Neural progenitor cell (in vitro differentiated cells): ENCODE data around the gene RSF1. TPM values are rescaled to one million over a fixed set of nuclear protein-coding genes. Genes with fewer than 3 reads are reported as not detected.

Experiments
- DNase-seq: peaks from one replicate; pipeline ENCODE4 v3.0.0-alpha.2; 2016; ENCODE audit warnings: low spot score
- H2AFZ ChIP-seq: fragments of 200-600 bp; sonication (generic); replicated peaks from 2 replicates; pipeline ENCODE4 v1.6.1; 2016; ENCODE audit warnings: antibody characterized with exemption
- H3F3A ChIP-seq: fragments of 200-600 bp; sonication (generic); 2 replicates; pipeline ENCODE4 v1.6.1; 2016; ENCODE audit warnings: antibody characterized with exemption, low read depth
- H3K27ac ChIP-seq: fragments of 200-600 bp; sonication (generic); 2 replicates; pipeline ENCODE4 v1.5.1; 2016; ENCODE audit warnings: mild to moderate bottlenecking
- H3K27me3 ChIP-seq: fragments of 200-600 bp; sonication (generic); 2 replicates; pipeline ENCODE4 v1.6.1; 2016; ENCODE audit warnings: mild to moderate bottlenecking, moderate library complexity
- H3K36me3 ChIP-seq: fragments of 200-600 bp; sonication (generic); 2 replicates; pipeline ENCODE4 v1.5.1; 2016
- H3K4me1 ChIP-seq: fragments of 200-600 bp; sonication (generic); 2 replicates; pipeline ENCODE4 v1.6.1; 2016; ENCODE audit warnings: mixed run types
- H3K4me2 ChIP-seq: fragments of 200-600 bp; sonication (generic); 2 replicates; pipeline ENCODE4 v1.6.1; 2016
- H3K4me3 ChIP-seq: fragments of 200-600 bp; sonication (generic); 2 replicates; pipeline ENCODE4 v1.5.1; 2016
- H3K79me2 ChIP-seq: fragments of 200-600 bp; sonication (generic); 2 replicates; pipeline ENCODE4 v1.6.1; 2016; ENCODE audit warnings: low read depth
- H3K9ac ChIP-seq: fragments of 200-600 bp; sonication (generic); 2 replicates; pipeline ENCODE4 v1.6.1; 2016
- H3K9me3 ChIP-seq: fragments of 200-600 bp; sonication (generic); 2 replicates; pipeline ENCODE4 v1.5.1; 2016; ENCODE audit warnings: low read depth
- H4K20me1 ChIP-seq: fragments of 200-600 bp; sonication (generic); 2 replicates; pipeline ENCODE4 v1.6.1; 2016; ENCODE audit warnings: low read depth
- H3K27ac Mint-ChIP-seq: 3 replicates; pipeline ENCODE4 v1.8.0; 2021; ENCODE audit warnings: mixed read lengths
- H3K27me3 Mint-ChIP-seq: 2 replicates; pipeline ENCODE4 v1.8.0; 2022; ENCODE audit warnings: low read depth, mild to moderate bottlenecking, inconsistent platforms, moderate library complexity, mixed read lengths; ENCODE audit not compliant: insufficient read depth
- H3K36me3 Mint-ChIP-seq: 3 replicates; pipeline ENCODE4 v1.8.0; 2021; ENCODE audit warnings: mixed read lengths
- H3K4me1 Mint-ChIP-seq: 3 replicates; pipeline ENCODE4 v1.8.0; 2021; ENCODE audit warnings: mixed read lengths
- H3K4me3 Mint-ChIP-seq: 3 replicates; pipeline ENCODE4 v1.8.0; 2021; ENCODE audit warnings: mild to moderate bottlenecking, moderate library complexity, mixed read lengths
- H3K9me3 Mint-ChIP-seq: 3 replicates; pipeline ENCODE4 v1.8.0; 2020; ENCODE audit warnings: mixed read lengths
- CTCF ChIP-seq: fragments of 200-600 bp; sonication (generic); IDR thresholded peaks from 2 replicates; pipeline ENCODE4 v1.5.1; 2017; ENCODE audit warnings: antibody characterized with exemption, mild to moderate bottlenecking
- EZH2 ChIP-seq: fragments of 200-600 bp; sonication (generic); IDR thresholded peaks from 2 replicates; pipeline ENCODE4 v1.6.1; 2017; ENCODE audit warnings: antibody characterized with exemption, mild to moderate bottlenecking, moderate library complexity
- EZH2phosphoT487 ChIP-seq: fragments of 200-600 bp; sonication (generic); IDR thresholded peaks from 2 replicates; pipeline ENCODE4 v1.6.1; 2017; ENCODE audit warnings: antibody characterized with exemption
- total RNA-seq: library from RNA; depleted of rRNA; stranded (reverse); fragments of >200 nt; gene quantifications from 2 replicates; pipeline ENCODE4 v1.2.3, GENCODE V29; 2015; ENCODE audit warnings: low replicate concordance

Gene RSF1
- total RNA-seq, 1 donor from 2014 or later = 106 TPM

DNA sequence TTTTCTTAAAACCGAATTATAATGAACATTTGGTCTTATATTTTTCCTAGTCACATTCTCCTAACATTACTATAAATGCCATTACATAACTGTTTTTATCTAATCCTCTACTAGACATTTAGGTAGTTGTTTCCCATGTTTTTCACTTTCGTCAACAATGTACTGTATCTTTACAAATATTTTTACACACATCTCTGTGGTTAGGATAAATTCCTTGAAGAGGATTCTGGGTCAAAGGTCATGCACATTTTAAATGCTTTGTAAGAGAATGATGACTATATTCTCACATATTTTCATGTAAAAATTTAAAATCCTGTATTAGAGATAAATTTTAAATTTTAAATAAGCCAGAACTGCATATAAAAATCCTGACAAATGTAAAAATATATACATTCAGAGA, 121.6 kb downstream of the RSF1 start:
- no peak overlapping the region for H3K9ac ChIP-seq
- H3K4me3 ChIP-seq = no peak overlapping the region
- Mint-ChIP-seq H3K4me1 (no peaks in the 10 kb centered on the region), H3K4me3 (no peak overlapping the region), H3K9me3 (no peaks in the 10 kb centered on the region), H3K36me3 (peaks cover 35% of the 10 kb centered on the region), H3K27me3 (no peaks in the 10 kb centered on the region), H3K27ac (no peak overlapping the region)
- H3K27me3 ChIP-seq = no peaks in the 10 kb centered on the region
- no peaks in the 10 kb centered on the region for H4K20me1 ChIP-seq
- H3K9me3 ChIP-seq = no peaks in the 10 kb centered on the region
- DNase-seq = no peak
- H3K4me1 ChIP-seq = no peaks in the 10 kb centered on the region
- H3K79me2 ChIP-seq = no peaks in the 10 kb centered on the region
- H3K4me2 ChIP-seq = no peak overlapping the region
- no peak overlapping the region for H2AFZ ChIP-seq
- no peak for TF ChIP-seq EZH2
- no peak for TF ChIP-seq EZH2phosphoT487
- TF ChIP-seq CTCF = no peak
- peaks cover 22% of the 10 kb centered on the region for H3K36me3 ChIP-seq
- H3F3A ChIP-seq = no peaks in the 10 kb centered on the region
- no peak overlapping the region for H3K27ac ChIP-seq

DNA sequence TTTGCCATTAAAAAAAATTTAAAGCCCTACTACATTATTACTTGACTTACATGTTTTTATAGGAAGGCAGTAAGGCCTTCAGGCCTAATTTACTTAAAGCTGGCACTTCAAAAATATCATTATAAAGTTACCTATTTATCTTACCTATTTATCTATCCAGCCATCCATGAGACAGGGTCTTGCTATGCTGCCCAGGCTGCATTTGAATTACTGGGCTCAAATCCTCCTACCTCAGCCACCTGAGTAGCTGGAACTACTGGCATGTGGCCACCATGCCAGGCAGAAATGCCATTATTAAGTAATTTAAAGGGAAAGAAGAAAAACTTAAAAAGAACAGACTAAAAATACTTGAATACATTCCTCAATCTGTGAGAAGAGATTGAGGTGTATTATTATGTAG, 122.7 kb downstream of the RSF1 start:
- Histone ChIP-seq H3K4me1 (no peaks in the 10 kb centered on the region), H3K9me3 (no peaks in the 10 kb centered on the region), H3K27ac (no peak overlapping the region), H3K27me3 (no peaks in the 10 kb centered on the region), H4K20me1 (no peaks in the 10 kb centered on the region), H3F3A (no peaks in the 10 kb centered on the region), H3K36me3 (peaks cover 26% of the 10 kb centered on the region), H3K4me3 (no peak overlapping the region), H3K79me2 (no peaks in the 10 kb centered on the region), H2AFZ (no peak overlapping the region), H3K4me2 (no peak overlapping the region), H3K9ac (no peak overlapping the region)
- DNase-seq = no peak
- H3K36me3 Mint-ChIP-seq = peaks cover 38% of the 10 kb centered on the region
- no peaks in the 10 kb centered on the region for H3K27me3 Mint-ChIP-seq
- no peak overlapping the region for H3K27ac Mint-ChIP-seq
- TF ChIP-seq CTCF (no peak), EZH2phosphoT487 (no peak)
- no peaks in the 10 kb centered on the region for H3K9me3 Mint-ChIP-seq
- no peak overlapping the region for H3K4me3 Mint-ChIP-seq
- H3K4me1 Mint-ChIP-seq = no peaks in the 10 kb centered on the region

DNA sequence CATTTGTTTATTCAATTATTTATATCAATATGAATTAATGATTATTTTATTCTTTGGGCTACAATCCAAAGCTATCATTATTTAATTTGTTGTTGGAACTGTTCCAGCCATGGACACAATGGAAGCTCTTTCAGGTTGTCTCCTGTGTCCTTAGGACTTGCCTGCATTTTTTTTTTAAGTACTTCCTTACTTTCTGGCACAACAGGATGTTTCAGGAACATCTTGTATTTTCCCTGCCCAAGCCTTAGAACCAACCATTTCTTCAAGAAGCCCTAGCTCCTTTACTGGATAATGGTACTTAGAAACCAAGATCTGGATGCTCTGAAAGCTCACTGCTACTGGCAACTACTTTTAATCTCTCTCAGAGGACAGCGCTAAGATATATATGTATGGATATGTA, 125.1 kb downstream of the RSF1 start:
- TF ChIP-seq EZH2phosphoT487 (no peak), CTCF (no peak), EZH2 (no peak)
- Mint-ChIP-seq H3K4me1 (no peaks in the 10 kb centered on the region), H3K36me3 (peaks cover 35% of the 10 kb centered on the region), H3K9me3 (no peaks in the 10 kb centered on the region), H3K4me3 (no peak overlapping the region), H3K27me3 (peaks cover 2% of the 10 kb centered on the region), H3K27ac (no peak overlapping the region)
- DNase-seq = no peak
- H3K79me2 ChIP-seq = no peaks in the 10 kb centered on the region
- H2AFZ ChIP-seq = no peak overlapping the region
- no peaks in the 10 kb centered on the region for H4K20me1 ChIP-seq
- no peak overlapping the region for H3K4me2 ChIP-seq
- no peaks in the 10 kb centered on the region for H3K4me1 ChIP-seq
- H3F3A ChIP-seq = no peaks in the 10 kb centered on the region
- H3K27me3 ChIP-seq = no peaks in the 10 kb centered on the region
- H3K9ac ChIP-seq = no peak overlapping the region
- no peaks in the 10 kb centered on the region for H3K9me3 ChIP-seq
- peaks cover 33% of the 10 kb centered on the region for H3K36me3 ChIP-seq
- H3K27ac ChIP-seq = no peak overlapping the region
- H3K4me3 ChIP-seq = no peak overlapping the region

GRCh38 chr11:77690649-77691048, 129.9 kb downstream of the RSF1 start:
- no peak overlapping the region for H3K4me3 Mint-ChIP-seq
- no peaks in the 10 kb centered on the region for H3K9me3 ChIP-seq
- peaks cover 2% of the 10 kb centered on the region for H3K27me3 Mint-ChIP-seq
- no peak overlapping the region for H2AFZ ChIP-seq
- H3K79me2 ChIP-seq = no peaks in the 10 kb centered on the region
- H3K4me1 ChIP-seq = no peaks in the 10 kb centered on the region
- no peak overlapping the region for H3K4me2 ChIP-seq
- H3K27ac Mint-ChIP-seq = no peak overlapping the region
- DNase-seq = no peak
- peaks cover 10% of the 10 kb centered on the region for H3K36me3 ChIP-seq
- H3K4me3 ChIP-seq = no peak overlapping the region
- no peaks in the 10 kb centered on the region for H3K4me1 Mint-ChIP-seq
- TF ChIP-seq CTCF = no peak
- H3F3A ChIP-seq = no peaks in the 10 kb centered on the region
- H4K20me1 ChIP-seq = peaks cover 3% of the 10 kb centered on the region
- no peak overlapping the region for H3K9ac ChIP-seq
- peaks cover 31% of the 10 kb centered on the region for H3K36me3 Mint-ChIP-seq
- no peak overlapping the region for H3K27ac ChIP-seq
- no peaks in the 10 kb centered on the region for H3K27me3 ChIP-seq
- H3K9me3 Mint-ChIP-seq = no peaks in the 10 kb centered on the region
